A172 (cell line): Measurements from ENCODE around the gene PIMREG. TPM values are rescaled to one million over a fixed set of nuclear protein-coding genes. Genes with fewer than 3 reads are reported as not detected.

Source experiments
- DNase-seq: peaks from one replicate; pipeline ENCODE4 v3.0.0-alpha.2; 2015; ENCODE audit warnings: low spot score
- total RNA-seq: library from RNA; depleted of rRNA; stranded (reverse); fragments of >200 nt; shearing (Covaris generic); gene quantifications from 2 replicates; pipeline ENCODE4 v1.2.3, GENCODE V29; 2014

The PIMREG gene
- total RNA-seq, 1 experiment from 2014 or later = 81.2 TPM

GRCh38 chr17:6461792-6462524, 17.7 kb downstream of the PIMREG start:
- no peak for DNase-seq

GRCh38 chr17:6462692-6463091, 18.4 kb downstream of the PIMREG start:
- DNase-seq = no peak

- DNase-seq = no peak
Measured at GRCh38 chr17:6463616-6464445, 19.6 kb downstream of the PIMREG start.

DNA sequence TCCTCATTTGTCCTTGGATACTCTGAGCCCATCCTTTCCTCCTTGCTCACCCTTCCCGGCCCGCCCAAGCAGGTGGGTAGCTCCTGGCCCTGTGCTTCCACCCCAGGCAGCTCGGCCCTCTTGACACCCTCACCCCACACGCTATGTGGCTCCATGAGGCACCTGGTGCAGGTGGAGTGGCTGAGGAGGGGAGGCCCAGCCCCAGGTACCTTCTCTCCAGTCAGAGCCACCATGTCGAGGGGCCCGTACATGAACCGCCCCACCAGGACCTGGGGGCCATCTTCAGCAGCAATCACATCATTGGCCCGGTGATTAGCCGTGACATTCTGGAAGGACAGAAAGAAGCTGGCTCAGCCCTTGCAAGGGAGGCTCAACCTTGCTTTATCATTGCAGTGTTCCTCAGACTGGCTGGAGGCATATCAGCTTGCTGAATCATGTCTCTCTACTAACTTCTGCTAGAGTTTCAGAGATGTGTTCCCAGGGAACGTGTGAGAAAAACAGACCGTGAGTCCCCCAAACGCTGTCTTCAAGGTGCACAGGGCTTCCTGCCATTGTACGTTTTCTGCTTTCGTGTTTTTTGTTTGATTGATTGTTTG, 20.3 kb downstream of the PIMREG start:
- DNase-seq = no peak

- DNase-seq = no peak
Measured at GRCh38 chr17:6465206-6466003, 21.1 kb downstream of the PIMREG start.

DNA sequence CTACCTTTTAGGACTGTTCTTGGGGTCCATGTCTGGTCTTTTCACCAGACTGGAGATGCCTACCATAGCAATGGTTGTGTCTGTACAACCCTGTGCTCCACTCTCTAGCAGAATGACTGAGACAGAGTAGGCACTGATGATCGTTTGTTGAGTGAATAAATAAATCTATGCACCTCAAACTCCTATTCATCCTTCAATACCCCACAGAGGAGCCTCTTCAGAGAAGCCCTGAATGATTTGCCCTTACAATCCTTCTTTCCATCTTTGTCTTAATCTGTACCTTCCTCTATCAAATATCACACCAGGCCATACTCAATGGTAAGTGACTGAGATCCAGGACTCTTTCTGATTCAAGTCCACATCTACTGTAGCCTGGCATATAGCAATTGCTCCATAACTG, 23.3 kb downstream of the PIMREG start:
- DNase-seq = no peak

DNA sequence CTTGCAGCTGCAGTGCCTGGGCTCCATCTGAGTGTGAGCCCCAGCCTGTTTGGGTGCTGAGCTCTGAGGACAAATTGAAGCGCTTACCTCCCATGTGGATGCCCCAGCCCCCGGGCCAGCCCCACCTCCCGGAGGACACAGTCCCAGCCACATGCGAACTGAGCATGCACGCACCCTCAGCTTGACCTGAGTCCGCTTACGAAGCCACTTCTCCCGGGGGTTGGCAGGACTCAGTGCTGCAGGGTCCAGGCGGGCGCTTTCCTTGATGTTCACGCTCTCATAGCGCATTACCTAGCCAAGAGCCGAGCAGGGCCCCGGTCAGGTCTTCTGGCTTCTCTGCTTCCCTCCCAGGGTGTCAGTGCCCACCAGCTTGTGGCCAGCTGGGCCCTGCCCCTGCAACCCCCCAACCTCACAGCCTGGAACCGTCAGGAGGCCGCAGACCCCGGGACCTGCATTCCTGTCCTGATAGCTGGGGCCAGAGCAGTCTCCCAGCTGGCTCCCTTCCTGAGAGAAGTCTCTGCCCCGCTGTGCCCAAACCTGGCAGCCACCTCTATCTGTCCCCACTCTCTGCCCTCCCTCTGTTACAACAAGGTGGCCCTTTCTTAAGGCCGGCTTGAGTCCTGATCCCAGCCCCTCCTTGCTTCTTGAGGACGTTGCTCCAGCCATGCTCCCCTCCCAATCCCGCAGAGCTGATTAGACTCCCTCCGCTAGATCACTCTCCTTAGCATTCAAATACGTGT, 24.0 kb downstream of the PIMREG start:
- no peak for DNase-seq

- DNase-seq = no peak
Measured at GRCh38 chr17:6470146-6470718, 26.0 kb downstream of the PIMREG start.

GRCh38 chr17:6470751-6471521, 26.7 kb downstream of the PIMREG start:
- peak; percentile 86 for DNase-seq

DNA sequence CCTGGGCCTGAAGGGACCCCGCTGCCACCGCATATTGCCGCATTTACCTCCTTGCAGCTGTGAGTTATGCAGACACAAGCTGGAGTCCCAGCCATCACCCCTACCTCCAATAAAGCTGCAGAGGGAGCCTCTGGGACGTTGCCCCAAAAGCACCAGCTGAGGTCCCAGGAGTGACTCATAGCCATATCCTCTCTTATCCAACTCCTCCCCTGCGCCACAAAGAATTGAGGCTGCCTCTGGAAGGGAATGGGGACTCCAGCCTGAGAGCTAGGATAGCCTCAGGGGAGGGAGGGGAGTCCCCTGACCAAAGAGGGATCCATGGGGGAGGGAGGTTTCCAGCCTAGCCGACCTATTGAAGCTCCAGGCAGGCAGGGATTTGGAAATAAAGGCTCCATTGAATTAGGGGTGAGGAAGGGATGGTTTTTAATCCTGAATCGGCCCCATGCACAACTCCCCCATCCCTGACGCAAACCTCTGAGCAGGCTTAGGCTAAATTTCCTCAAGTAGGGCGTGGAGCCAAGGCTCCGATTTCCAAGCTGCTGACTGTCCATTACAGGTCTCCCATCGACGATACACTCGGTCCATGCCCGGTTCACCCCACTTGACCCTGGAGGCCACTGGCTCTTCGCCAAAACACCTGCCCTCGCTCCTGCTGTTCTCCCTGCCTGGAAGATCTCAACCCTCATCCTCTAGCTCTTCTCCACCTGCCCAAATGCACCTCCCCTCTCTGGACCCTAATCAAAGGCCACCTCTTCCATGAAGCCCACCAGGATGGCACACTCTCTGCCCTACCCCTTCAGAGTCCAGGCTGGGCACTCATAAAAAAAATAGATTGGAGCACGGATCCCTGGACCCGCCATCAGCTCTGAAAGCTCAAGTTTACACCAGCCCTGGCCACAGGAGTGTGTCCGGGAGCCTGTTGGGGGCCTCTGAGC, 27.5 kb downstream of the PIMREG start:
- DNase-seq = peak; percentile 97

DNA sequence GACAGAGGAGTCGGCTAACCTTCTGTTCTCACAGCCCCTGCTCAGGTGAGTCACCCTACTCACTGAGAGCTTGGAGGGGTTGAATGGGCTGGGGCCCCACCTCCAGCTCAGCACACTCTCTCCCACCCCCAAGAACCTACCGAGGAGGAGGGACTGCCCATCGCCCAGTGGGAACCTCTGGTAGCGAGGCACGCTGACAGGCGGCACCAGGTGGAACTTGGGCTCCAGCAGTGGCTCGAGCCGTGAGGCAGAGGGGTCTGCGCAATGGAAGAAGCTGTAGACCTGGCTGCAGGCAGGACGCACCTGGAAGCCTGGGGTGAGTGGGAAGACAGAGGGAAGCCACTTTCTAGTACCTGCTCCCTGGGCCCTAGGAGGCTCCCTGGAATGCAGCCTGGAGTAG, 28.3 kb downstream of the PIMREG start:
- DNase-seq = no peak

- peak; percentile 87 for DNase-seq
Measured at GRCh38 chr17:6473128-6473767, 29.0 kb downstream of the PIMREG start.

DNA sequence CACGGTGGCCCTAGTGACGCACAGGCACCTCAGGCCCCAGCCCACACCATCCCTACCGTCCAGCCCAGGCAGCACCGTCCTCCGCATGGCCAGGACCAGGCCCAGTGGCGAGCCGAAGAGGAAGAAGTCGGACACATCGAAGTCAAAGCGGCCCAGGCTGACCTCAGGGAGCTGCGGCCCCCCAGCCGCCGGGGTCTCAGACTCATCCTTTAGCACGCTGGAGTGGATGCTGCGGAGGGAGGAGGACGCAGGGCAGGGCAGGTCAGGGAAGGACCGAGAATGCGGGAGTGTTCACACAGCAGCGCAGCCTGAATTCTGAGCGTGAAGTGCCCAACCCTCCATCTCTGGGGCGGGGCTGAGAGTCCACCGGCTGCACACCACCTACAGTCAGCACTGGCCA, 30.1 kb downstream of the PIMREG start:
- DNase-seq = no peak

DNA sequence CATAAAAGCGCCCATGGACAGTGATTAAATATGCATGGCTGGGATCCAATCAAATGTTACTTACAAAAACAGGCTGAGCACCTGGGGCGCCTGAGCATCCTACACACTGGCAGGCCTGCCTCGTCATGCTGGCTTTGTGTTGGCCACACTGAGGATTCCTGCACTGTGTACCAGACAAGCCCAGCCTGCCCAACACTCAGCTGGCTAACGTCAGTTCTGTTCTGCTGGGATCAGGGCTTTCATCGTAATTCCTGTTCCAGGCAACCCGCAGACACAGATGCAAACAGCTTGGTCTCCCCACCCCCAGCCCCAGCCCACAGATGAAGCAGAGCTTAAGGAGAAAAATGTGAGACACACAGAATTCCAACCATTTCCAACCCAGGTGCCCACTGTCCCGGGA, 30.7 kb downstream of the PIMREG start:
- no peak for DNase-seq

DNA sequence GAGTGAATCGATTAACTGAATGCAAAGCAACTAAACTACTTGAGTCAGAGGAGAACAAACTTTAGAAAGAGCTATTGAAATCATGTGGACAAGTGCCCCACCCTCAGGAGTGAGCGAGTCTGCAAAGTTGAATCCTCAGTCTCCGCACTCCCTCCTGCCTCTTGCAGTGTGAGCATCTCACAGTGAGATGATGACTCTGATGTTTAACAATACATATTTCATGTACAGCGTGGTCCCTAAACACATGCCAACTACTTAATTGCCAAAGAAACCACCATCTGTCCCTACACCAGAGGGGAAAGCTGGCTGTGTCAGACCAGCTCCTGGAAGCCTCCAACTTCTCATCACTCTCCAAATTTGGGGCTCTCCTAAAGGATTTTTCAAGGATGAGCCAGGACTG, 31.2 kb downstream of the PIMREG start:
- DNase-seq = no peak

GRCh38 chr17:6476076-6476809, 32.0 kb downstream of the PIMREG start:
- DNase-seq = peak; percentile 47

- DNase-seq = peak; percentile 41
Measured at GRCh38 chr17:6476810-6477179, 32.5 kb downstream of the PIMREG start.
